ENCODE measurements around the gene MON1B. TPM values are rescaled to one million over a fixed set of nuclear protein-coding genes. Genes with fewer than 3 reads are reported as not detected.

MON1B gene
- total and polyA plus RNA-seq, 10 of the 15 experiments (the other 5 are each of a cell fraction or from before 2014, with no cell fraction given) = 5.7 to 64.5 (median 21.7) TPM

GRCh38 chr16:77231047-77231446 is 40.1 kb downstream of the MON1B start:
- ChIA-PET SMC1A (ENCODE audit: uncharacterized antibody, unreplicated experiment) (interaction anchor here (0.8 to 11.5 kb wide), 2 partner anchors 13 to 353 kb away, joined by 3 to 108 read pairs; no protein-coding TSS in a partner anchor), RAD21 (ENCODE audit: unreplicated experiment) (interaction anchor here (1.1 kb wide), 1 partner anchor 11 kb away, joined by 3 read pairs; no protein-coding TSS in a partner anchor), POLR2A (no interaction called here), CTCF (interaction anchor here (1.8 to 2.1 kb wide), 3 partner anchors 60 to 362 kb away, joined by 4 to 15 read pairs (median 4); no protein-coding TSS in a partner anchor)
- FAIRE-seq (no peak), DNase-seq (ENCODE audit: low read depth, low spot score) (no peak), ATAC-seq (no peak)
- Histone ChIP-seq H3K36me3 (ENCODE audit: control insufficient read depth in 2 of 2, insufficient read depth in 2 of 2, low read length in 1 of 2) (no peaks in the 10 kb centered on the region), H3K79me2 (ENCODE audit: control insufficient read depth, insufficient read depth, low read length) (no peaks in the 10 kb centered on the region), H3K9me3 (replicated peaks; ENCODE audit: control insufficient read depth, insufficient read depth, low read length) (no peaks in the 10 kb centered on the region), H4K20me1 (ENCODE audit: control insufficient read depth, insufficient read depth) (no peaks in the 10 kb centered on the region), H2AFZ (ENCODE audit: control insufficient read depth, low read depth, low read length) (no peak overlapping the region), H3K4me1 (ENCODE audit: control insufficient read depth, insufficient read depth, low read length) (no peaks in the 10 kb centered on the region), H3K9ac (ENCODE audit: control insufficient read depth, insufficient read depth, low read length) (no peak overlapping the region), H3K27ac (ENCODE audit: control insufficient read depth, insufficient read depth) (no peak overlapping the region), H3K4me2 (ENCODE audit: control insufficient read depth, insufficient read depth) (no peak overlapping the region), H3K27me3 (replicated peaks in 1 of 2; ENCODE audit: control insufficient read depth in 2 of 2, insufficient read depth in 2 of 2, low read length in 1 of 2) (no peaks in the 10 kb centered on the region), H3K4me3 (no peak overlapping the region)
- in situ Hi-C loops (cut with MboI) = no loop called here
- 12% methylated on average over 3 of the region's 3 CpGs for WGBS (ENCODE audit: insufficient coverage, insufficient replicate concordance, low lambda C conversion rate, missing lambda C conversion rate)
- no TSS peak for BruUV-seq (replicated peaks)
- no peak for TF ChIP-seq SIX5 (IDR thresholded peaks at IDR 0.05; ENCODE audit: low read depth, low read length, severe bottlenecking)
- TF ChIP-seq NFIC (IDR thresholded peaks at IDR 0.05; ENCODE audit: low read depth, low read length) = no peak
- no peak for TF ChIP-seq WRNIP1 (IDR thresholded peaks at IDR 0.05; ENCODE audit: borderline replicate concordance, low read depth, low read length)
- TF ChIP-seq YY1 (IDR thresholded peaks at IDR 0.05; ENCODE audit: low read depth, low read length) = no peak
- no peak for TF ChIP-seq POLR2AphosphoS2 (IDR thresholded peaks at IDR 0.05; ENCODE audit: low read depth, low read length)
- no peak for TF ChIP-seq MTA2 (IDR thresholded peaks at IDR 0.05; ENCODE audit: low read depth)
- TF ChIP-seq RB1 (IDR thresholded peaks at IDR 0.05; ENCODE audit: borderline replicate concordance) = no peak
- TF ChIP-seq FOS (IDR thresholded peaks at IDR 0.05; ENCODE audit: borderline replicate concordance, extremely low read depth, insufficient read length) = no peak
- TF ChIP-seq, protein P1, sequence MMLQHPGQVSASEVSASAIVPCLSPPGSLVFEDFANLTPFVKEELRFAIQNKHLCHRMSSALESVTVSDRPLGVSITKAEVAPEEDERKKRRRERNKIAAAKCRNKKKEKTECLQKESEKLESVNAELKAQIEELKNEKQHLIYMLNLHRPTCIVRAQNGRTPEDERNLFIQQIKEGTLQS (IDR thresholded peaks at IDR 0.05; ENCODE audit: borderline replicate concordance, extremely low read depth, low read depth, low read length) = no peak
- TF ChIP-seq CREB1 (IDR thresholded peaks at IDR 0.05; ENCODE audit: low read depth) = no peak
- no peak for TF ChIP-seq SIN3A (IDR thresholded peaks at IDR 0.05; ENCODE audit: low read depth, low read length)
- TF ChIP-seq CBX5 (IDR thresholded peaks at IDR 0.05; ENCODE audit: low read depth) = no peak
- intact Hi-C loops (cut with micrococcal nuclease; ENCODE audit: unreplicated experiment) = loop anchor here (10.0 kb wide), 1 partner anchor 744 kb away; no protein-coding TSS in a partner anchor

Measured in GM12878 (cell line).